OCI-LY1 (cell line): Measurements from ENCODE around the gene JPH3.

Experiments used
- EZH2 ChIP-seq: fragments of 200-600 bp; sonication (generic), shearing (Covaris generic); IDR thresholded peaks from 2 replicates; pipeline ENCODE4 v1.8.0; 2017; ENCODE audit warnings: borderline replicate concordance, mixed run types, mild to moderate bottlenecking, antibody characterized with exemption, low read length, moderate library complexity, mixed read lengths
- TF ChIP-seq, protein P1 (sequence below): fragments of 200-600 bp; sonication (generic), shearing (Covaris generic); IDR thresholded peaks from 2 replicates; pipeline ENCODE4 v1.5.1; 2017; ENCODE audit warnings: mild to moderate bottlenecking, antibody characterized with exemption, low read length, moderate library complexity, mixed read lengths

DNA sequence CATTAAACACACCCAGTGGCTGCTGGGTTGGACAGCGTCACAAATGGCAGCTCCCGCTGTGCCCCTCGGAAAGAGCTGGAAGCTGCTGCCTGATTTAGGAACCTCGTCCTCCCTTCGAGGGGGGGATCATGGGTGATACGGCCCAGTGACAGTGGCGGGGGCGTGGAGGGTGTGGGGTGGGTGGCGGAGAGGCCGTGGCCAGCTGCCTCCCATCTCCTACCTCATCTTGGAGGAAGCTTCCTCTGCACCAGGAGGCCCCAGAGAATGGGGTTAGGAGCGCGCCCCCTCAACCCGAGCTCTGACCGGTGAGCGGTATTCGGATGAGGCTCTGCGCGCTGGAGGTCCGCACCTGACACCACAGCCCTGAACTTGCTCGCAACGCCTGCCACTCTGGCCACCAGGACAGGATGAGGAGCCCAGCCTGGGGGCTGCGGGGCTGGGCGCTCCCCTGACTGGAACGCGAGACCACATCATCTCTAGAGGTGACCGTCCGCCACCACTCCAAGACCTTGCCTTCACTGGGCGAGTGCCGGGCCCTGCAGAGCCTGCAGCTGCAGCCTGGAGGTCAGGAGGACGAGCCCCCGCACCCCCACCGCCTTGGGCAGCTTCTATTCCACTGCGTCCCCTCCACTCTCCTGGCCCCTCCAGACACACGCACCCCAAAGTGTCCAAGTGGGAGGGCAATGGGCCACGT is 82.5 kb downstream of the JPH3 start:
- TF ChIP-seq, protein P1, sequence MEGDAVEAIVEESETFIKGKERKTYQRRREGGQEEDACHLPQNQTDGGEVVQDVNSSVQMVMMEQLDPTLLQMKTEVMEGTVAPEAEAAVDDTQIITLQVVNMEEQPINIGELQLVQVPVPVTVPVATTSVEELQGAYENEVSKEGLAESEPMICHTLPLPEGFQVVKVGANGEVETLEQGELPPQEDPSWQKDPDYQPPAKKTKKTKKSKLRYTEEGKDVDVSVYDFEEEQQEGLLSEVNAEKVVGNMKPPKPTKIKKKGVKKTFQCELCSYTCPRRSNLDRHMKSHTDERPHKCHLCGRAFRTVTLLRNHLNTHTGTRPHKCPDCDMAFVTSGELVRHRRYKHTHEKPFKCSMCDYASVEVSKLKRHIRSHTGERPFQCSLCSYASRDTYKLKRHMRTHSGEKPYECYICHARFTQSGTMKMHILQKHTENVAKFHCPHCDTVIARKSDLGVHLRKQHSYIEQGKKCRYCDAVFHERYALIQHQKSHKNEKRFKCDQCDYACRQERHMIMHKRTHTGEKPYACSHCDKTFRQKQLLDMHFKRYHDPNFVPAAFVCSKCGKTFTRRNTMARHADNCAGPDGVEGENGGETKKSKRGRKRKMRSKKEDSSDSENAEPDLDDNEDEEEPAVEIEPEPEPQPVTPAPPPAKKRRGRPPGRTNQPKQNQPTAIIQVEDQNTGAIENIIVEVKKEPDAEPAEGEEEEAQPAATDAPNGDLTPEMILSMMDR, result no peak
- TF ChIP-seq EZH2, result no peak
